Dendritic cell treated with granulocyte-macrophage colony-stimulating factor and Interleukin-4, amounts not matched to agents 40 ng/mL and 50 ng/mL, for 4 days (primary cell): ENCODE data around the gene EPHB6.
A peak's percentile ranks its signal among the peaks of the same experiment; 100 is the strongest.

Source experiments
- H3K27ac Mint-ChIP-seq: one replicate; pipeline ENCODE4 v1.8.0; 2022; ENCODE audit warnings: mild to moderate bottlenecking, mixed read lengths
- H3K27me3 Mint-ChIP-seq: one replicate; pipeline ENCODE4 v1.8.0; 2022; ENCODE audit warnings: mild to moderate bottlenecking, mixed read lengths
- H3K36me3 Mint-ChIP-seq: one replicate; pipeline ENCODE4 v1.8.0; 2022; ENCODE audit warnings: low read depth, mixed read lengths
- H3K4me1 Mint-ChIP-seq: one replicate; pipeline ENCODE4 v1.8.0; 2022; ENCODE audit warnings: low read depth, mixed read lengths
- H3K4me3 Mint-ChIP-seq: one replicate; pipeline ENCODE4 v1.8.0; 2022; ENCODE audit warnings: mild to moderate bottlenecking, moderate library complexity, mixed read lengths
- H3K9me3 Mint-ChIP-seq: one replicate; pipeline ENCODE4 v1.8.0; 2022; ENCODE audit warnings: mixed read lengths
- intact Hi-C: fragments of 100-400 bp; cut with micrococcal nuclease; formaldehyde crosslinking; loops from one replicate; pipeline ENCODE4 v1.15.0; 2022

EPHB6 gene

GRCh38 chr7:142851269-142851668 lies 3.6 kb upstream of the EPHB6 start:
- Mint-ChIP-seq H3K27ac (no peak overlapping the region), H3K4me1 (peaks cover 22% of the 10 kb centered on the region), H3K9me3 (no peaks in the 10 kb centered on the region), H3K27me3 (peaks cover 7% of the 10 kb centered on the region), H3K4me3 (no peak overlapping the region), H3K36me3 (peaks cover 9% of the 10 kb centered on the region)
- intact Hi-C loops = loop anchor here (10.0 kb wide), 1 partner anchor 364 kb away; no protein-coding TSS in a partner anchor

GRCh38 chr7:142851919-142852318 lies 3.0 kb upstream of the EPHB6 start:
- Mint-ChIP-seq H3K27me3 (peaks cover 8% of the 10 kb centered on the region), H3K9me3 (no peaks in the 10 kb centered on the region), H3K4me1 (peaks cover 26% of the 10 kb centered on the region), H3K4me3 (no peak overlapping the region), H3K36me3 (peaks cover 9% of the 10 kb centered on the region), H3K27ac (no peak overlapping the region)
- intact Hi-C loops = loop anchor here (10.0 kb wide), 1 partner anchor 363 kb away; no protein-coding TSS in a partner anchor

- Mint-ChIP-seq H3K36me3 (peaks cover 9% of the 10 kb centered on the region), H3K4me1 (peaks cover 28% of the 10 kb centered on the region), H3K27me3 (peaks cover 8% of the 10 kb centered on the region), H3K9me3 (no peaks in the 10 kb centered on the region), H3K27ac (peak overlapping the region; percentile 88), H3K4me3 (peak overlapping the region; percentile 84)
- intact Hi-C loops = loop anchor here (1.0 to 10.0 kb wide), 2 partner anchors 148 to 361 kb away; no protein-coding TSS in a partner anchor
Observed at GRCh38 chr7:142853739-142854371, 1.0 kb upstream of the EPHB6 start.

DNA sequence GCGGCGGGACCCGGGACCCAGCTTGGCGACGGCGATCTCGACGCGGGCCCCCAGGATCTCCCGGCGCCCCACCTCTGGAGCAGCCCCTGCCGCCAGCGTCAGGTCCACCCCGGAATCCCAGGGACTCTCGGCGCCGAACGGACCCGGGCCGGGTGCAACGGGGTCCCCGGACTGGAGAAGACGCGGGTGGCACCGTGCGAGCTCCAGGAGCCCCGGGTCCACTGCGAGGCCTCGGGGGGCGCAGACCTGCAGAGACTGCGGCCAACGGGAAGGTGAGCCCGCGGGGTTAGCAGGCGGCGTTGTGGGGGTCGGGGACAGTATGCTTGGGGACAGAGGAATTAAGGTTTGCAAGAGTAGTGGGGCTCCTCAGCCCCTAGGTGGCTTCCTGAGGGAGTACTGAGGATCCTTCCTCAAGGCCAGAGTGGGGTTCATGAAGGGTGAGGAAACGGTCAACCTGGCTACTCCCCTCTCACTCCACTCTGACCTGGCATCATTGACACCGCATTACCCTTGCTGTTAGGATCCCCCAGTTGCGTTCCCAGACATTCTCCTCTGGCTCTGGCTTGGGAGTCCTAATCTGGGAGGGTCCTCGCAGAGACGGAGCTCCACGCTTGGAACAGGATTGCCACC lies 353 bp downstream of the EPHB6 start:
- Mint-ChIP-seq H3K36me3 (peaks cover 9% of the 10 kb centered on the region), H3K9me3 (no peaks in the 10 kb centered on the region), H3K4me1 (peaks cover 28% of the 10 kb centered on the region), H3K4me3 (peak overlapping the region; percentile 84), H3K27ac (peak overlapping the region; percentile 22), H3K27me3 (peaks cover 8% of the 10 kb centered on the region)
- intact Hi-C loops = loop anchor here (10.0 kb wide), 1 partner anchor 360 kb away; no protein-coding TSS in a partner anchor

DNA sequence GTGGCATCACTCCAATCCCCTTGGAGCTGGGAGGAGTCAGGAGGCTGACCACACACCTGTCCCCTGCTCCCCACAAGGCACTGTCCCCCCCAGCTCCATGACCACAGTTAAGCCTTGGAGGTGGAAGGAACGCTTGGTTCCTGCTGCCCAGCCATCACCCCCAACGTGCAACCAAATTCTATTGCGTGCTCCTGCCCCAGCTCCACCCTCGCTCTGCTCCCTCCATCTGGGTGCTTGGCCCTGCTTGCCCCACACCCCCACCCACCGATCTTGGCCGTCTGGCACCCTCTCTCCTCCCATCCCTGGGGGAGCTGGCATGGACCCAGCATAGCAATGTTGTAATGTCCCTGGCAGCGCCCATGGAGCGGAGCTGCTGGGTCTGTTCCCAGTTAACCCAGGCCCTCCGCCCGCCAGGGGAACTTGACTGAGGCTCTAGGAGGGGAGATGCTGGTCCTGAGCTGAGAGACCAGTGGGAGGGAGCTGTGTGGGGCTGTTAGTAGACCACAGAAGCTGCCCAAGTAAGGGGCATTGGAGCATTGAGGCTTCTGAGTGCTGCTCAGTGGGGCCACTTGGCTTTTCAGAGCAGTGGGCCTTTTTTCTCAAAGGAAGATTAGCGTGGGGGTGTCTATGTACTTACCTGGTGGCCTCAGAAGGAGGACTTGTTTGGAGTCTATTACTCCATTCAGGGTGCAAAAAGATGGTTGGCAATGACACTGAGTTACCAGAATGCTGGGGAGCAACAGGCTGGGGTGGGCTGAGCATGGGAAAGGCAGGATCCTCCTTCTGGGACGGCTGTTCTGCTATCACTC lies 1.1 kb downstream of the EPHB6 start:
- peaks cover 28% of the 10 kb centered on the region for H3K4me1 Mint-ChIP-seq
- H3K27ac Mint-ChIP-seq = no peak overlapping the region
- no peaks in the 10 kb centered on the region for H3K9me3 Mint-ChIP-seq
- peaks cover 8% of the 10 kb centered on the region for H3K27me3 Mint-ChIP-seq
- H3K36me3 Mint-ChIP-seq = peaks cover 9% of the 10 kb centered on the region
- H3K4me3 Mint-ChIP-seq = peak overlapping the region; percentile 84
- intact Hi-C loops = loop anchor here (10.0 kb wide), 1 partner anchor 359 kb away; no protein-coding TSS in a partner anchor

DNA sequence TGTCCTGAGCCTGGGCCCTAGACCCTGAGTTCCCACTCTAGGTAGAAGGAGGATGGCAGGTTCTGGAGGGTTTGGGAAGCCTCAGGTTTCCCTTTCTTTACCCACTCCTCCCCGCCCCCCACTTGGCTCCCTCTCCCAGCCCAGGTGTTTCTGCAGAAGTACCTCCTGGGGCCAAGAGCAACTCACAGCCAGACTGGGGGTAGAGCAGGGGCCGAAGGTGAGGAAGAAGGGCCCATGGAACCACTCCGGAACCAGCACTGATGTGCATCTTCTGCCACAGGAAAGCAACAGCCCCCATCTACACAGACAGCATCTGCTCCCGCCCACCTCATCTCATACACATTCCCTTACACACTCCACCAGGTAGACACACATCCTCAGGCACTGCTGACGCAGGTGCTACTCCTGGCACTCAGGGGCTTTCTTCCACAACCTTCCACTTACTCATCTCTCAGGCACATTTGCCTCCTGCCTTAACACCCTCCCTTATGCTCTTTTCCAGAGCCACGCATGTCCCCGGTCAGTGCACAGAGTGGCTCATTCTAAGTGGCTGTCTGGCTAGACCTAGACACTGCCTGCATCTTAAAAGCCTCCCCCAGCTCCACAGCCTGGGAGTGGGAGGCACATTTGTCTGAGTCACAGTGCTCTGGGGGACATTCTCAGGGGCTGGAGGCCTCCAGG lies 1.8 kb downstream of the EPHB6 start:
- intact Hi-C loops = loop anchor here (10.0 kb wide), 1 partner anchor 358 kb away; no protein-coding TSS in a partner anchor
- peaks cover 28% of the 10 kb centered on the region for H3K4me1 Mint-ChIP-seq

GRCh38 chr7:142857625-142858024 lies 2.7 kb downstream of the EPHB6 start:
- Mint-ChIP-seq H3K4me3 (no peak overlapping the region), H3K27me3 (peaks cover 8% of the 10 kb centered on the region), H3K9me3 (no peaks in the 10 kb centered on the region), H3K36me3 (peaks cover 14% of the 10 kb centered on the region), H3K27ac (no peak overlapping the region), H3K4me1 (peaks cover 23% of the 10 kb centered on the region)
- intact Hi-C loops = loop anchor here (10.0 kb wide), 1 partner anchor 357 kb away; no protein-coding TSS in a partner anchor

More for the DNA sequence above, 1.8 kb downstream of the EPHB6 start:
- Mint-ChIP-seq H3K36me3 (peaks cover 9% of the 10 kb centered on the region), H3K9me3 (no peaks in the 10 kb centered on the region), H3K27ac (no peak overlapping the region), H3K4me3 (no peak overlapping the region), H3K27me3 (peaks cover 8% of the 10 kb centered on the region)

DNA sequence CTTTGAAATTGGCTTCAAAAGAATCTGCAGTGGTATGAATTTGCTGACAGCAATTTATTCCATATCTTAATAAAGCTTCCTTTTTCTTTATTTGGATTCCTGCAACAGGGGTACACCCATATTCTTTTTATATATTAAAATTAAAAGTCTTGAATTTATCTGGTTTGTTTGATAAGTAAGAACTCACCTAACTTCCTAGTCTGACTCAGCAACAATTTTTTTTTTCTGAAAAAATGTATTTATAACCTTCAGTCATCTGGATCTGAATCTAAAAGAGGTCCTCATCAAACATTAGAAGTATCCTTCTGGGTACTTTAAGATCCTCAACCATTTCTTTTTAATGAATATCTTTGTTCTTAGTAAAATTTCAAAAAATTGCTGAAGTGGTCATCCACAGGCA lies 4.5 kb downstream of the EPHB6 start:
- peaks cover 8% of the 10 kb centered on the region for H3K27me3 Mint-ChIP-seq
- H3K9me3 Mint-ChIP-seq = no peaks in the 10 kb centered on the region
- intact Hi-C loops = loop anchor here (10.0 kb wide), 1 partner anchor 355 kb away; no protein-coding TSS in a partner anchor
- H3K4me1 Mint-ChIP-seq = peaks cover 17% of the 10 kb centered on the region
- H3K27ac Mint-ChIP-seq = no peak overlapping the region
- no peak overlapping the region for H3K4me3 Mint-ChIP-seq
- H3K36me3 Mint-ChIP-seq = peaks cover 24% of the 10 kb centered on the region

GRCh38 chr7:142859829-142860228 lies 5.0 kb downstream of the EPHB6 start:
- H3K4me3 Mint-ChIP-seq = no peak overlapping the region
- no peak overlapping the region for H3K27ac Mint-ChIP-seq
- H3K9me3 Mint-ChIP-seq = no peaks in the 10 kb centered on the region
- intact Hi-C loops = loop anchor here (10.0 kb wide), 1 partner anchor 355 kb away; no protein-coding TSS in a partner anchor
- H3K27me3 Mint-ChIP-seq = peaks cover 8% of the 10 kb centered on the region
- peaks cover 19% of the 10 kb centered on the region for H3K4me1 Mint-ChIP-seq
- H3K36me3 Mint-ChIP-seq = peaks cover 24% of the 10 kb centered on the region

- Mint-ChIP-seq H3K27me3 (peaks cover 4% of the 10 kb centered on the region), H3K4me1 (peaks cover 22% of the 10 kb centered on the region), H3K4me3 (no peak overlapping the region), H3K9me3 (no peaks in the 10 kb centered on the region), H3K36me3 (peaks cover 24% of the 10 kb centered on the region), H3K27ac (no peak overlapping the region)
- intact Hi-C loops = no loop called here
Observed at GRCh38 chr7:142860968-142861367, 6.1 kb downstream of the EPHB6 start.

DNA sequence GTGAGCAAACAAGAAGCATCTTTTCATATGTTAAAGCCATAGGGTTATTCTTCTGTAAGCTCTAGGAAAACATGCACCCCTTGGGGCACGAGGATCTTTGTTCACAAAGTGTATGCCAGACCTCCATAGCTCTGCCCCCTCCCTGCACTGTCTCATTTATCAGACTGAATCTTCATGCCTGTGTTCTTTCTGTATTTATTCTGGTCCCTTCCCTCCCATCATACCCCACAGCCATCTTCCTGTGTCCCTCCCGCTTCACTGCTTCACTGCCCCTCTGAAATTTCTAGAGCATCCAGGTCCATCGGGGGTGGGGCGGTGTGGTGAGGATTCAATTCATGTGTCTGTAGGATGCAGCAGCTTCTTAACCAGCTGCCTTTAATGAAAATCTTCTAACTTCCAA lies 7.5 kb downstream of the EPHB6 start:
- peaks cover 19% of the 10 kb centered on the region for H3K4me1 Mint-ChIP-seq
- H3K36me3 Mint-ChIP-seq = peaks cover 24% of the 10 kb centered on the region
- H3K27me3 Mint-ChIP-seq = no peaks in the 10 kb centered on the region
- H3K4me3 Mint-ChIP-seq = no peak overlapping the region
- no peaks in the 10 kb centered on the region for H3K9me3 Mint-ChIP-seq
- no peak overlapping the region for H3K27ac Mint-ChIP-seq
- intact Hi-C loops = no loop called here

GRCh38 chr7:142862786-142863400 lies 8.0 kb downstream of the EPHB6 start:
- intact Hi-C loops = no loop called here
- H3K27me3 Mint-ChIP-seq = no peaks in the 10 kb centered on the region
- H3K36me3 Mint-ChIP-seq = peaks cover 29% of the 10 kb centered on the region
- no peaks in the 10 kb centered on the region for H3K9me3 Mint-ChIP-seq
- H3K4me3 Mint-ChIP-seq = no peak overlapping the region
- H3K4me1 Mint-ChIP-seq = peaks cover 19% of the 10 kb centered on the region
- H3K27ac Mint-ChIP-seq = no peak overlapping the region
